Measurements from ENCODE around the gene TEX19.

TEX19 gene

GRCh38 chr17:82334622-82335394 is 24.2 kb upstream of the TEX19 start:
- TF ChIP-seq, protein P1, sequence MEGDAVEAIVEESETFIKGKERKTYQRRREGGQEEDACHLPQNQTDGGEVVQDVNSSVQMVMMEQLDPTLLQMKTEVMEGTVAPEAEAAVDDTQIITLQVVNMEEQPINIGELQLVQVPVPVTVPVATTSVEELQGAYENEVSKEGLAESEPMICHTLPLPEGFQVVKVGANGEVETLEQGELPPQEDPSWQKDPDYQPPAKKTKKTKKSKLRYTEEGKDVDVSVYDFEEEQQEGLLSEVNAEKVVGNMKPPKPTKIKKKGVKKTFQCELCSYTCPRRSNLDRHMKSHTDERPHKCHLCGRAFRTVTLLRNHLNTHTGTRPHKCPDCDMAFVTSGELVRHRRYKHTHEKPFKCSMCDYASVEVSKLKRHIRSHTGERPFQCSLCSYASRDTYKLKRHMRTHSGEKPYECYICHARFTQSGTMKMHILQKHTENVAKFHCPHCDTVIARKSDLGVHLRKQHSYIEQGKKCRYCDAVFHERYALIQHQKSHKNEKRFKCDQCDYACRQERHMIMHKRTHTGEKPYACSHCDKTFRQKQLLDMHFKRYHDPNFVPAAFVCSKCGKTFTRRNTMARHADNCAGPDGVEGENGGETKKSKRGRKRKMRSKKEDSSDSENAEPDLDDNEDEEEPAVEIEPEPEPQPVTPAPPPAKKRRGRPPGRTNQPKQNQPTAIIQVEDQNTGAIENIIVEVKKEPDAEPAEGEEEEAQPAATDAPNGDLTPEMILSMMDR (IDR thresholded peaks at IDR 0.05; ENCODE audit: low read depth, low read length) = no peak
- DNase-seq (ENCODE audit: extremely low read depth, low read depth) = no peak

- no peak for DNase-seq (ENCODE audit: extremely low read depth, low read depth)
- TF ChIP-seq, protein P1 (IDR thresholded peaks at IDR 0.05; ENCODE audit: low read depth, low read length) = no peak
Observed at GRCh38 chr17:82338858-82339633, 20.0 kb upstream of the TEX19 start.

DNA sequence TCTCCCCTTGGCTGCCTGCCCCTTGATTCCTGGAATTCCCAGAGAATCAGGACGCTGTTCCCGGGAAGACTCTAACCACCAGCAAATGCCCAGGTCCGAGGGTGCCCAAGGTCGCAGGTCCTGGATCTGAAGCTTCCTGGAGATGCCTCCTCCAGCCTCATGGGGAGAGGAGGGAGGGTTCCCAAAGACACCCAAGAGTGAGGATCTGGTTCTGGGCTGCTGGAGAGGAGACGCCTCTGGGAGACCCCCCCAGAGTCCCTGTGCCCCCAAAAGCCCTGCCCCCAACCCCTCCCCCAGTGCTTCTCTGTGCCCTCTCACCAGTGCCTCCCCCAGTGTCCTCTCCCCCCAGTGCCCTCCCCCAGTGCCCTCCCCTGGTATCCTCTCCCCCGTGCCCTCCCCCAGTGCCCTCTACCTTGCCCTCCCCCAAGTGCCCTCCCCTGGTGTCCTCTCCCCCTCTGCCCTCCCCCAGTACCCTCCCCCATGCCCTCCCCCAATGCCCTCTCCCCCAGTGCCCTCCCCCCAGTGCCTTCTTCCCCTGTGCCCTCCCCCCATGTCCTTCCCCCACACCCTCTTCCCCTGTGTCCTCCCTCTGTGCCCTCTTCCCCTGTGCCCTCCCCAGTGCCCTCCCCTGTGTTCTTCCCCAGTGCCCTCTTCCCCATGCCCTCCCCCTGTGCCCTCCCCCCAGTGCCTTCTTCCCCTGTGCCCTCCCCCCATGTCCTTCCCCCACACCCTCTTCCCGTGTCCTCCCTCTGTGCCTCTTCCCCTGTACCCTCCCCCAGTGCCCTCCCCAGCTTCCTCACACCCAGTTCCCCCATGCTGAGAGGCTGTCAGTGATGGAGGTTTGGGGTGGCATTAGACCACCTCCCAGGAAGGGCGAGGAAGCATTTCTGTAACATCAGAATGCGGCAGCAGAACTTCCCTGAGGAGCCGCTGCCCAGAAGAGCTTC is 19.1 kb upstream of the TEX19 start:
- TF ChIP-seq, protein P1 (IDR thresholded peaks at IDR 0.05; ENCODE audit: low read depth, low read length) = no peak
- DNase-seq (ENCODE audit: extremely low read depth, low read depth) = no peak

- TF ChIP-seq, protein P1 (IDR thresholded peaks at IDR 0.05; ENCODE audit: low read depth, low read length) = no peak
- DNase-seq (ENCODE audit: extremely low read depth, low read depth) = no peak
Observed at GRCh38 chr17:82342361-82343079, 16.5 kb upstream of the TEX19 start.

DNA sequence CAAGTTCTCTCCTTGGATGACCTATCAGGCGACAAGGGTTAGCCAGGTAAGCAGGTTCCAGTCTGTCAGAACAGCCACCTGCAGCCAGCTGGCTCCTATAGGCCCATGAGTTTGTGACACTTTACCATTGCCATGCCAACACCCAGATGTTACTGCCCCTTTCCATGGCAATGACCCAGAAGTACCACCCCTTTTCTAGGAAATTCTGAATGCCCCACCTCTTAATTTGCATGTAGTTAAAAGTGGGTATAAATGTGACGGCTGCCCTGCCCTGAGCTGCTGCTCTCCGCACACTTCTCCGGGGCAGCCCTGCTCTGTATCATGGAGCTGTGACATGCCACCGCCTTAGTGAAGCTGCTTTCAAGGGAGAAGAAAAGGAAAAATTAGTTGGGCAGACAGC is 15.5 kb upstream of the TEX19 start:
- TF ChIP-seq, protein P1 (IDR thresholded peaks at IDR 0.05; ENCODE audit: low read depth, low read length) = no peak
- no peak for DNase-seq (ENCODE audit: extremely low read depth, low read depth)

DNA sequence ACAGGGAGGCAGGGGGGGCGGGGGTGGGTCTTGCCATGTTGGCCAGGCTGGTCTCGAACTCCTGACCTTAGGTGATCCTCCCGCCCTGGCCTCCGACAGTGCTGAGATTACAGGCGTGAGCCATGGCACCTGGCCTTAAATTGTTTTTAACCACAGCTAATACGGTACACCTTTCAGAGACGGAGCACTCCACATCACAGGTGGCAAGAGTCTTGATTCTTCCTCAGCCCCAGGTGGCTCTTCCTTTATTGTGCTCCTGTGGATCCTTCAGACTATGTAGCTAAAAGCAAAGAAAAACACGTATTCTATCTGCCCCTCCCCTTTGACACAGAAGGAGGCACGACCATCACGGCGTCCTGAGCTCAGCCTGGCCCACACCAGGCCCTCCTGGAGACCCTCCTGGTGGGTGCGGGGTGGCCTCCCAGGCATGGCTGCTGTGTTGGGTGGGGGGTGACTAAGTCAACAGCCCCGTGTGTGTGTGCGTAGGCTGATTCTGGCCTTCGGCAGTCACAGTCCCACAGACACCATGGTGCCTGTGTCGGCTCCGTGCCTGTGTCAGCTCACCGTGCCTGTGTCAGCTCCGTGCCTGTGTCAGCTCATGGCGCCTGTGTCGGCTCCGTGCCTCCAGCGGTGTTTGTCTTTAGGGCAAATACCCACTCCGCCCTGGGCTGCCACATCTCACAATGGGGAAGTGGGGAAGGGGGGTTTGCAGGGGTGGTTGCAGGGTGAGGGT is 14.7 kb upstream of the TEX19 start:
- TF ChIP-seq, protein P1 (IDR thresholded peaks at IDR 0.05; ENCODE audit: low read depth, low read length) = no peak
- no peak for DNase-seq (ENCODE audit: extremely low read depth, low read depth)

All from AG09319 (cell line).